Suprapubic skin (tissue), 4 donors: ENCODE measurements around the gene RPL19.

Experiments
- EP300 ChIP-seq: sonication (generic); formaldehyde crosslinking; IDR thresholded peaks from one replicate; pipeline ENCODE4 v1.6.1; 2017; ENCODE audit warnings: antibody characterized with exemption
- POLR2AphosphoS5 ChIP-seq, 3 donors: sonication (generic); formaldehyde crosslinking; IDR thresholded peaks; one replicate each; pipeline ENCODE4 v1.6.1; 2017; ENCODE audit warnings: antibody characterized with exemption in 3 of 3
- TF ChIP-seq, protein P1 (sequence below), 2 donors: fragments of 200-600 bp in 1 of 2; fragments of 450-650 bp in 1 of 2; sonication (generic) in 1 of 2; IDR thresholded peaks; one replicate each; pipeline ENCODE4 v1.5.1; 2016 to 2019; ENCODE audit warnings: antibody characterized with exemption in 2 of 2, mild to moderate bottlenecking in 1 of 2, moderate library complexity in 1 of 2

GRCh38 chr17:39246274-39246673, 46.2 kb downstream of the RPL19 start:
- TF ChIP-seq POLR2AphosphoS5 (IDR thresholded peaks at IDR 0.05), result no peak
- TF ChIP-seq, protein P1, sequence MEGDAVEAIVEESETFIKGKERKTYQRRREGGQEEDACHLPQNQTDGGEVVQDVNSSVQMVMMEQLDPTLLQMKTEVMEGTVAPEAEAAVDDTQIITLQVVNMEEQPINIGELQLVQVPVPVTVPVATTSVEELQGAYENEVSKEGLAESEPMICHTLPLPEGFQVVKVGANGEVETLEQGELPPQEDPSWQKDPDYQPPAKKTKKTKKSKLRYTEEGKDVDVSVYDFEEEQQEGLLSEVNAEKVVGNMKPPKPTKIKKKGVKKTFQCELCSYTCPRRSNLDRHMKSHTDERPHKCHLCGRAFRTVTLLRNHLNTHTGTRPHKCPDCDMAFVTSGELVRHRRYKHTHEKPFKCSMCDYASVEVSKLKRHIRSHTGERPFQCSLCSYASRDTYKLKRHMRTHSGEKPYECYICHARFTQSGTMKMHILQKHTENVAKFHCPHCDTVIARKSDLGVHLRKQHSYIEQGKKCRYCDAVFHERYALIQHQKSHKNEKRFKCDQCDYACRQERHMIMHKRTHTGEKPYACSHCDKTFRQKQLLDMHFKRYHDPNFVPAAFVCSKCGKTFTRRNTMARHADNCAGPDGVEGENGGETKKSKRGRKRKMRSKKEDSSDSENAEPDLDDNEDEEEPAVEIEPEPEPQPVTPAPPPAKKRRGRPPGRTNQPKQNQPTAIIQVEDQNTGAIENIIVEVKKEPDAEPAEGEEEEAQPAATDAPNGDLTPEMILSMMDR (IDR thresholded peaks at IDR 0.05), result no peak
- no peak for TF ChIP-seq EP300
